ENCODE data around the gene CYP2J2.

DNA sequence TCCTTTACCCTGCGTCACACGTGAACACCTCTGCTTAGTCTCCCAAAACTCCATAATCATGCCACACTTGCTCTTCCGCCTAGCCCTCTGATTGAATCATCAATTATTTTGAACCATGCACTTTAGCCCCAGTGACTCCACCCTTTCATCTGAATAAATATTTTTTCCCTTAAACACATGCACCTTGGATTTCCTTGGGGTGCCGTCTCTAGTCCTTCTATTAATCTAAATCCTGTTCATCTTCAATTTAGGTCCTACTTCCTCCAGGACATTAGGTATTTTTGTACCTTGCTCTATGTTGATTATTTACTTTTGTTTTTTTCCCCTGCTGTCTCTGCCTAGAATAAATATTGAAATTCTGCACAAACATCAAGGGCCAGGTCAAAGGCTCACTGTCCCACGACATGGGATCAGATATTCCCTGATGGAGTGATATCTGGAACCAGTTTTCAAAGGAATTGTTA, 9.8 kb upstream of the CYP2J2 start:
- TF ChIP-seq, protein P1, sequence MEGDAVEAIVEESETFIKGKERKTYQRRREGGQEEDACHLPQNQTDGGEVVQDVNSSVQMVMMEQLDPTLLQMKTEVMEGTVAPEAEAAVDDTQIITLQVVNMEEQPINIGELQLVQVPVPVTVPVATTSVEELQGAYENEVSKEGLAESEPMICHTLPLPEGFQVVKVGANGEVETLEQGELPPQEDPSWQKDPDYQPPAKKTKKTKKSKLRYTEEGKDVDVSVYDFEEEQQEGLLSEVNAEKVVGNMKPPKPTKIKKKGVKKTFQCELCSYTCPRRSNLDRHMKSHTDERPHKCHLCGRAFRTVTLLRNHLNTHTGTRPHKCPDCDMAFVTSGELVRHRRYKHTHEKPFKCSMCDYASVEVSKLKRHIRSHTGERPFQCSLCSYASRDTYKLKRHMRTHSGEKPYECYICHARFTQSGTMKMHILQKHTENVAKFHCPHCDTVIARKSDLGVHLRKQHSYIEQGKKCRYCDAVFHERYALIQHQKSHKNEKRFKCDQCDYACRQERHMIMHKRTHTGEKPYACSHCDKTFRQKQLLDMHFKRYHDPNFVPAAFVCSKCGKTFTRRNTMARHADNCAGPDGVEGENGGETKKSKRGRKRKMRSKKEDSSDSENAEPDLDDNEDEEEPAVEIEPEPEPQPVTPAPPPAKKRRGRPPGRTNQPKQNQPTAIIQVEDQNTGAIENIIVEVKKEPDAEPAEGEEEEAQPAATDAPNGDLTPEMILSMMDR (optimal IDR thresholded peaks at IDR 0.05 in 1 of 3, IDR thresholded peaks at IDR 0.05 in 1 of 3, conservative IDR thresholded peaks at IDR 0.05 in 1 of 3; ENCODE audit: extremely low read depth in 1 of 3, insufficient read depth in 2 of 3, low read length in 3 of 3): no peak
- no peak for TF ChIP-seq EZH2 (IDR thresholded peaks at IDR 0.05; ENCODE audit: low read length)

Measured in keratinocyte (primary cell).